HK-2 (cell line): ENCODE results near the gene EFHB.
"Not testable (repeated sequence)": the region's sequence is repeated elsewhere in the genome, so short reads cannot be mapped to it uniquely, and the experiment has no call there.

Experiments
- DNase-seq: peaks from one replicate; pipeline ENCODE4 v3.0.0-alpha.2; 2018; ENCODE audit not compliant: unreplicated experiment

Gene EFHB, protein sequence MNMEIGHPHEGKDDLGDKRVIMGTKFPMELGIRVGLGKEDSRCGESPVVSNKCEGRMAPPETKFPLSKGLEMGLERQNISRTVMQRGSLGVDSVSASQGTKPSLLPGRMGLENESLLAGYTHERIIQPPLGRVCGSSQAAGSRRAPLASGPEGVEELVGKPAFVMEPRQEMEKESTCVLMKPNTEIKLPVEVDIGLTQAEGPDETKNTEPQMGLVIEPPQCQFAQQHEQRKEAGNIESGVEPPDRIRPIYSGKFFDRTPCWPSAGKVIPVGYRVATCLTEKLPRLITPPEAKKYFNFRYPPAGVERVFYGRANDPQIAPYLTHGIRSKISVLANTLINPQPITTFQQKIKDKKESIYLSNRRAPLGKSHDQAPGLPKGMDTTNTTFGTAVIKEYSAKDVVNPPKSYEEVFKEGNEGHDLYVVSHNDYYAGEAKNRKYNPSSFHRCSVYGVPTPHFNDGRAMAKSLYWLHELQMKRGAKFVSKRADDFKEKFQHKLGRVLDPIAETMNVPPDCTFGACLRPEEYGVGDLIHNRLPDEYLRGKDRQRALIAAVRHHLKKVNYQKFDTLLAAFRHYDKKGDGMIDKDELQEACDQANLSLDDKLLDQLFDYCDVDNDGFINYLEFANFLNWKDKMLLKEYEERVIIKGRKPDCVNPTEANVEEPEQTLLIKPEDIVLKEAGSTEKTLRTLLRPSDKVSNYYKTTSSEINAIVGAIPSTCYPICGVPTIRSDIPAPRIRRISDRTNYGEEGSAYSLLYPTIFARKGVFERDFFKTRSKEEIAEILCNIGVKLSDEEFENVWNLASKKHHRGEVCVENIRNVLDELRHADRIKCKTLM

DNA sequence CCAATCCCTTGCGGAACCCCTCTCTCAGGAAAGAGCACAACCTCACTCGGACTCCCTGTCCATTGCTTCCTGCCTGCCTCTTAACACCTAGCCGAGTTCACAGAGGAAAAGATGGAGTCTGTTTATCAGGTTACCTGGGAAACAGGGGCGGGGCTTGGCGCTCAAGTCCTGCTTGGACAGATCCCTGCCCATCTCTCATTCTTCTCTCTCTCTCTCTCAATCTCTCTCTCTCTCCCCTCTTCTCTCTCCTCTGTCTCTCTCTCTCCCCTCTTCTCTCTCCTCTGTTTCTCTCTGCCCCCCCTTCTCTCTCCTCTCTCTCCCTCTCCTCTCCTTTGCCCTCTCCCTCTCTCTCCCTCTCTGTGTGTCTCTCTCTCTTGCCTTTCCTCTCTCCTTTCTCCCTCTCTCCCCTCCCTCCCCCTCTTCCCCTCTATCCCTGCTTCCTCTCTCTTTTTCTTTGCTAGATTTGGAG lies at the start of gene EFHB:
TSS of gene EFHB (minus strand) at position 120 of the 469 bp plus-strand sequence. CDS start 199 bp downstream, outside the sequence.
- DNase-seq = no peak

DNA sequence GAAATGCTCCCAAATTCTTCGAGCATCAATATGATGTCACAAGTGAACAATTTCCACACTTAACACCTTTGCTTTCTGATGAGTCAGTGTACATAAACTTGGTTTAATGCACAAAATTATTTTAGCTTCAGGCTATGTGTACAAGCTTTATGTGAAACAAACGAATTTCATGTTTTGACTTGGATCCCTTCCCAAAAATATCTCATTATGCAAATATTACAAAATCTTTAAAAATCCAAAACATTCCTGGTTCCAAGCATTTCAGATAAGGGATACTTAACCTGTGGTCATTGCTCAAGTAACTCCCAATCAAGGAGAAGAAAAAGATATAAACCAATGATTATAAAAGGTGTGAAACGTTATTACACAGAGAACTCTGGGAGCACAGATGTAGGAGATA lies 38.0 kb upstream of the EFHB start:
- DNase-seq = no peak

- no peak for DNase-seq
Observed at GRCh38 chr3:19970327-19970726, 36.3 kb upstream of the EFHB start.

- DNase-seq = no peak
Observed at GRCh38 chr3:19967812-19968211, 33.8 kb upstream of the EFHB start.

GRCh38 chr3:19967208-19967607 lies 33.2 kb upstream of the EFHB start:
- DNase-seq = no peak

- DNase-seq = no peak
Observed at GRCh38 chr3:19961960-19962359, 27.9 kb upstream of the EFHB start.

DNA sequence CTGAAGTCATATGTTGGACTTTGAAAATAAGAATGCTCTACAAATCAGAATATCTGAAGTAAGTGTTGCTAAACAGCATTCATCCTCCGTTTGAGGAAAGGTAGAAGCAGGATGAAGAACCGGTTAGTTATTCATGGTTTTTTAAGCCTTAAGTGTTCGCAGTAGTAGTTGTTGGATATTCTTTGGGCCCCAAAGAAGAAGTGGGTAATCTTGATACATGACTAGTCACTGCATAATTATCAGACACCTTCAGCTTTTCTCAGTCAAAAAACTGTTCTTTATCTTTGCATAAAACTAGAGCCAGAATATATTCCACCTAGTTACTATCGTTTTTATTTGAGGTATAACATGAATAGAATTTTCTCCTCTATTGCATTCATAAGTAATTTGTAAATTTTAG lies 26.7 kb upstream of the EFHB start:
- no peak for DNase-seq

DNA sequence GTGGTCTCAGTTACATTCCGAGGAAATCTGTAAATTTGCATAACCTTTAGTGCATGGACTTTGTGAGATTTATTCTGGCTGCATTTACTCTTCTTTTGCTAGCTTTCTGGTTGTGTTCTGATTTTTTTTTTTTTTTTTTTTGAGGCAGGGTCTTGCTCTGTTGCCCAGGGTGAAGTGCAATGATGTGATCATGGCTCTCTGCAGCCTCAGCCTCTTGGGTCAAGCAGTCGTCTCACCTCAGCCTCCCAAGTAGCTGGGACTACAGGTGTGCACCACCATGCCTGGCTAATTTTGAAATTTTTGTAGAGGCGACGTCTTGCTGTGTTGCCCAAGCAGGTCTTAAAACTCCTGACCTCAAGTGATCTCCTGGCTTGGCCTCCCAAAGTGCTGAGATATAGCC lies 25.5 kb upstream of the EFHB start:
- no peak for DNase-seq

DNA sequence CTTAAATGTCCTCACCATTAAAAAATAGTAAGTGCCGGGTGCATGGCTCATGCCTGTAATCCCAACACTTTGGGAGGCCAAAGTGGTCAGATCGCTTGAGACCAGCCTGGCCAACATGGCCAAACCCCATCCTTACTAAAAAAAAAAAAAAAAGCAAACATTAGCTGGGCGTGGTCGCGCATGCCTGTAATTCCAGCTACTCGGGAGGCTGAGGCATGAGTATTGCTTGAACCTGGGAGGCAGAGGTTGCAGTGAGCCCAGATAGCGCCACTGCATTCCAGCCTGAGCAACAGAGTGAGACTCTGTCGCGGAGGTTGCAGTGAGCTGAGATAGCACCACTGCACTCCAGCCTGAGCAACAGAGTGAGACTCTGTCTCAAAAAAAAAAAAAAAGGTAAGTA lies 23.3 kb upstream of the EFHB start:
- not testable (repeated sequence) for DNase-seq

GRCh38 chr3:19954676-19955075 lies 20.7 kb upstream of the EFHB start:
- DNase-seq = no peak

- no peak for DNase-seq
Observed at GRCh38 chr3:19950316-19950715, 16.3 kb upstream of the EFHB start.

GRCh38 chr3:19948226-19948591 lies 14.2 kb upstream of the EFHB start:
- no peak for DNase-seq

- DNase-seq = peak; percentile 41
Observed at GRCh38 chr3:19947549-19948225, 13.7 kb upstream of the EFHB start.

DNA sequence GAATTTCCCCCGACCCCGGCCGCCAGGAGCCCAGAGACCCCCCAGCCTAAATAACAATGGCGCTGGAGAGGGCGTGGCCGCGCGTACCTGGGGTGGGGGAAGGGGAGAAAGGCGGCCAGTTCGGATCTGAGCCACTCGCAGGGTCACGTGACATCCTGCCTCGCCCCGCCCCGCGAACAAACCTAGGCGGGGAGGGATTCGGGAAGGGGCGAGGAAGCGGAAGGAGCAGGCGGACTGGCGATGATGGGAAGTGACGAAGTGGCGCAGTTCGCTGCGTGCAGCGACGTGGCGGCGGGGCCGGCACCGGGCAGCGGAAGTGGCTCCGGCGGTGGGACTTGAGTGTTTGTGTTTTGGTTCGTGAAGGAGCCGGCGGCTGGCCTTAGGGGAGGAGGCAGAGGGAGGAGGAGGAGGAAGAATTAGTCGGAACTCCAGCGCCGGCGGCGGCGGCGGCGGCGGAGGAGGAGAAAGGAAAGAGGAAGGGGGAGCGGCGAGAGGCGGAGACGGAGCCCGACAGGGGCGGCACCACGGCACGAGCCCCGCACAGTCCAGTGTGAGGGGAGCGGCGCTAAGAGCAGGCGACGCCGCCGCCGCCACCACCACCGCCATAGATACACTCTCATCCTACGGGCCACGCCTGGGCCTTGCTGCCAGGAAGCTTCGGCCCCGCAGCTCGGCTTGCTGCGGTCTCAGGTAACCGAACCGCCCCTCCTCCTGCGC lies 13.0 kb upstream of the EFHB start, which contains the start of gene RAB5A:
TSS of gene RAB5A (plus strand) at position 266 of the 717 bp plus-strand sequence. CDS start 3,802 bp downstream, outside the sequence.
- DNase-seq = peak; percentile 93

- no peak for DNase-seq
Observed at GRCh38 chr3:19945969-19946831, 12.2 kb upstream of the EFHB start.

DNA sequence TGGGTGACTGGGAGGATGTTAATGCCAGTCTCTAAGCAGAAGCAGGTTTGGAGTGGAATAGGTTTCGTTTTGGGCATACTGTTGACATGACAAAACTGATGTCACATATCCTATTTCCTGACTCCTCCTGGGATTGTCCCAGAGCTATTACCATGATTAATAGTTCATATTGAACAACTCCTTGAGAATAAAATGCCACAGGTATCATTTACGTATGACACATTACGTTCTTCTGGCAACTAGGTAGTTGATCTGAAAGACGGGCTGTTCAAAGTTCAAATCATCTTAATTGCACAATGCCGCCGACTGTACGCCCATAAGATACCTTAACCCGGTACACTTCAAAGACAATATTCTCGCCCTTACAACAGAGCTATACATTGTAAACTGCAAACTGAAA lies 11.5 kb upstream of the EFHB start:
- DNase-seq = no peak

DNA sequence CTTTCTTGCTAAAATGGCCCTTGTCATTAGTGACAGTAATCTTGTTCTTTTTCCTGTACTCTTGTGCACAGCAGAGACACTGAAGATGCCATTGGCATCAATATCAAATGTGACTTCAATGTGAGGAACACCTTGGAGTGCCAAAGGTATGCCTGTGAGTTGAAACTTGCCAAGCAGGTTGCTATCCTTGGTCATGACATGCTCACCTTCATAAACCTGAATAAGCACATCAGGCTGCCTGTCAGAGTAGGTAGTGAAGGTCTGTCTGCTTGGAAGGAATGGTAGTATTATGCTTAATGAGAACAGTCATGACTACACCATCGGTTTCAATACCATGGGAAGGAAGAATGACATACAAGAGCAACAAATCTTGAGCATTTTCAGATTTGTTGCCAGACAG lies 6.6 kb upstream of the EFHB start:
- no peak for DNase-seq

GRCh38 chr3:19938295-19938627 lies 4.2 kb upstream of the EFHB start:
- no peak for DNase-seq

GRCh38 chr3:19937459-19938294 lies 3.7 kb upstream of the EFHB start:
- no peak for DNase-seq

DNA sequence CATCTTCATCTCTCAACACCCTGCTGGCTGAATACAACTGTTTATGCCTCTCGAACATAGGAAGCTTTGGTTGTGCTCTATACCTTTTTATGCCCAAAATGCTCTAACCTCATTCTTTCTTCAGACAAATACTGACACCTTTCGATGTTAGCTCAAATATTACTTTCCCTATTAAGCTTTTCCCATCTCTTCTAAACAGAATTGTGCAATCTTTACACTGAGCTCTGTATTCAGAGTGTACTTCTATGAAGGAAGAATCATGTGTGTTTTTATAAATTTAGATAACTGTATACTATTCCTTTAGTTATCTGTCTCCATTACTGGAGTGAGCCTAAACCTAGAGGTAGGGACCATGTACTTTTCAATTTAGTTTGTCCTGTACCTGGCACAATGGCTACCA lies 1.6 kb downstream of the EFHB start:
- DNase-seq = no peak
